ENCODE results near the gene KCNMB3.
"Not testable (repeated sequence)": the region's sequence is repeated elsewhere in the genome, so short reads cannot be mapped to it uniquely, and the experiment has no call there.

Gene KCNMB3

DNA sequence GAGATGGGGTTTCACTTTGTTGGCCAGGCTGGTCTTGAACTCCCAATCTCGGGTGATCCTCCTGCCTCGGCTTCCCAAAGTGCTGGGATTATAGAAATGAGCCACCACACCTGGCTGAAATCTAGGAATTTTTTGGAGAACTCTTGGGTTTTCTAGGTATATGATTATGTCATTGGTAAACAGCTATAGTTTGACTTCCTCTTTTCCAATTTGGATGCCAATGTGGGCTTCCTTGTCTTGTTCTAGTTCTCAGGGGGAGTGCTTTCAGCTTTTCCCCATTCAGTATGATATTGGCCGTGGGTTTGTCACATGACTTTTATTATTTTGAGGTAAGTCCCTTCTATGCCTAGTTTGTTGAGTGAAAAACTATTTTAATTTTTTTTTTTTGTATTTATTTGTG is 17.9 kb downstream of the KCNMB3 start:
- H3K27me3 ChIP-seq (ENCODE audit: control insufficient read depth in 1 of 2, insufficient read depth in 2 of 2, low read length in 2 of 2): no peaks in the 10 kb centered on the region
- H3K27ac ChIP-seq (ENCODE audit: low read depth, low read length): no peak overlapping the region
- peaks cover 23% of the 10 kb centered on the region for H3K36me3 ChIP-seq (ENCODE audit: insufficient read depth, low read length)
- H3K4me3 ChIP-seq (ENCODE audit: low read depth in 1 of 2, low read length in 2 of 2): no peak overlapping the region
- H3K4me1 ChIP-seq (ENCODE audit: insufficient read depth, low read length): no peaks in the 10 kb centered on the region
- H3K9me3 ChIP-seq (ENCODE audit: low read length): no peaks in the 10 kb centered on the region
- no peak overlapping the region for H3K9ac ChIP-seq (ENCODE audit: low read length)

- no peak overlapping the region for H3K27ac ChIP-seq (ENCODE audit: low read depth, low read length)
- H3K9ac ChIP-seq (ENCODE audit: low read length): no peak overlapping the region
- no peaks in the 10 kb centered on the region for H3K9me3 ChIP-seq (ENCODE audit: low read length)
- peaks cover 28% of the 10 kb centered on the region for H3K36me3 ChIP-seq (ENCODE audit: insufficient read depth, low read length)
- H3K4me3 ChIP-seq (ENCODE audit: low read depth in 1 of 2, low read length in 2 of 2): no peak overlapping the region
- H3K4me1 ChIP-seq (ENCODE audit: insufficient read depth, low read length): no peaks in the 10 kb centered on the region
- H3K27me3 ChIP-seq (ENCODE audit: control insufficient read depth in 1 of 2, insufficient read depth in 2 of 2, low read length in 2 of 2): no peaks in the 10 kb centered on the region
These were observed 21.7 kb downstream of the KCNMB3 start for GRCh38 chr3:179229177-179229576.

DNA sequence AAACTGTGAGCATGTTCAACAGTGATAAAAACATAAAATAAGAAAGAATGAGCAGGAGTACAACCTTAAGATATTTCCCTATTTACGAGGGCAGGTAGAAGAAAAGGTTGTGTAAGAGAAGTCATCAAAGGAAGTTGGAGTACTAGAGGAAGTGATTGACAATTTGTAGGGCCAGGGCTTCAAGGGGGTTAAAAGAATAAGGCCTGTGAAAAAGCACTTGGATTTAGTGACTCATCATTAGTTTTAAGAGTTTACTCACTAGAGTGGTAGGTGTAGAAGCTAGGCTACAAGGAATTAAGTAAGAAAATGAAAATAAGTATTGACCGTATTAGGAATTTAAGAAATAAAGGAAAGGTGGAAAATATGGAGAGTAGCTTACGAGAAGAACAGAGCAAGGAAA is 23.6 kb downstream of the KCNMB3 start:
- H3K27ac ChIP-seq (ENCODE audit: low read depth, low read length): no peak overlapping the region
- no peaks in the 10 kb centered on the region for H3K27me3 ChIP-seq (ENCODE audit: control insufficient read depth in 1 of 2, insufficient read depth in 2 of 2, low read length in 2 of 2)
- H3K4me1 ChIP-seq (ENCODE audit: insufficient read depth, low read length): no peaks in the 10 kb centered on the region
- no peaks in the 10 kb centered on the region for H3K9me3 ChIP-seq (ENCODE audit: low read length)
- H3K9ac ChIP-seq (ENCODE audit: low read length): no peak overlapping the region
- peaks cover 31% of the 10 kb centered on the region for H3K36me3 ChIP-seq (ENCODE audit: insufficient read depth, low read length)
- no peak overlapping the region for H3K4me3 ChIP-seq (ENCODE audit: low read depth in 1 of 2, low read length in 2 of 2)

DNA sequence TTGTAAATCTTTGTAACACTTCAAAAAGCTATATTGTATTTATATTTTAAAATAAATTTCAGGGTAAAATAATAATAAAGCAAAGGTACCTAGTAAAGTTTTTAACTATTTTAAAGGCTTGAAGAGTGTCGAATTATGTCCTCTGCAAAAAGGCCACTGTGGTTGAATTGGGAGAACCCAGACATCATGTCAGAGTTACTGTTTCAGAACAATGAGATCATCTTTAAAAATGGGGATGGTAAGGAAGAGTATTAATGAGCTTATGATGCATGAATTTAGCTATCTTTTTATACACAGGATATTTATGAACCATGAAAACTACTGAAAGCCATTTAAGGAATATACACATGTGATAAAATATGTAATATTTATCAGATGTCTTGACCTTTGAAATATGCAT is 26.3 kb downstream of the KCNMB3 start:
- no peak overlapping the region for H3K4me3 ChIP-seq (ENCODE audit: low read depth in 1 of 2, low read length in 2 of 2)
- no peaks in the 10 kb centered on the region for H3K4me1 ChIP-seq (ENCODE audit: insufficient read depth, low read length)
- peaks cover 20% of the 10 kb centered on the region for H3K36me3 ChIP-seq (ENCODE audit: insufficient read depth, low read length)
- no peak overlapping the region for H3K9ac ChIP-seq (ENCODE audit: low read length)
- H3K27me3 ChIP-seq (ENCODE audit: control insufficient read depth in 1 of 2, insufficient read depth in 2 of 2, low read length in 2 of 2): no peaks in the 10 kb centered on the region
- H3K27ac ChIP-seq (ENCODE audit: low read depth, low read length): no peak overlapping the region
- H3K9me3 ChIP-seq (ENCODE audit: low read length): no peaks in the 10 kb centered on the region

DNA sequence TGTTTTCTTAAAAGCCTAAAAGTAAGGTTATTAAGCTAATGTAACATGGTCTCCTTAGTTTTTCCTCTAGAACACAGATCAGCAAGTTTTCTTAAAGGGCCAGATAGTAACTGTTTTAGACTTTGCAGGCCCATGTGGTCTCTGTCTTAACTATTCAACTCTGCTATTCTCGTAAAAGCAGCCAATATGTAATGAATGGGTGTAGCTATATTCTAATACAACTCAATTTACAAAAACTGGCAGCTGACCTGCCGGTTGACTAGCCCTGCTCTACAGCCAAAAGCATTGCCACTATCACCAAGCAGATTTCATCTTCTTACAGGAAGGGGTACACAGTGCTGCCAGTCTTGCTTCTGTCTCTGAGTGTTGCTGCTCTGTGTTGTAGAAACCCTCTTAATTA is 27.4 kb downstream of the KCNMB3 start:
- H3K9me3 ChIP-seq (ENCODE audit: low read length): no peaks in the 10 kb centered on the region
- peaks cover 20% of the 10 kb centered on the region for H3K36me3 ChIP-seq (ENCODE audit: insufficient read depth, low read length)
- H3K9ac ChIP-seq (ENCODE audit: low read length): no peak overlapping the region
- no peak overlapping the region for H3K27ac ChIP-seq (ENCODE audit: low read depth, low read length)
- H3K4me3 ChIP-seq (ENCODE audit: low read depth in 1 of 2, low read length in 2 of 2): no peak overlapping the region
- H3K27me3 ChIP-seq (ENCODE audit: control insufficient read depth in 1 of 2, insufficient read depth in 2 of 2, low read length in 2 of 2): no peaks in the 10 kb centered on the region
- H3K4me1 ChIP-seq (ENCODE audit: insufficient read depth, low read length): no peaks in the 10 kb centered on the region

DNA sequence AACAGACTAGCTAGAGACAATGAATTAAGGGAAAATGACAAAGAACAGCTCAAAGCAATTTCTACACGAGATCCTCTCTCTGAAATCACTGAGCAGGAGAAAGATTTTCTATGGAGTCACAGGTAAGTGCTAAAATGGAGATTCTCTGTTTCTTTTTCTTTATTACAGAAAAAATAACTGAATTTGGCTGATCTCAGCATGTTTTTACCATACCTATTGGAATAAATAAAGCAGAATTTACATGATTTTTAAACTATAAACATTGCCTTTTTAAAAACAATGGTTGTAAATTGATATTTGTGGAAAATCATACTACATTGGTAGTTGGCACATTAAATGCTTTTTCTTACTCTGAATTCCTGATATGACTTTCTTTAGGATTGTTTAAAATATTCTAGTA is 32.7 kb downstream of the KCNMB3 start:
- not testable (repeated sequence) for H3K4me1 ChIP-seq (ENCODE audit: insufficient read depth, low read length); H3K27me3 ChIP-seq (ENCODE audit: control insufficient read depth in 1 of 2, insufficient read depth in 2 of 2, low read length in 2 of 2); H3K27ac ChIP-seq (ENCODE audit: low read depth, low read length); H3K4me3 ChIP-seq (ENCODE audit: low read depth in 1 of 2, low read length in 2 of 2); H3K9ac ChIP-seq (ENCODE audit: low read length); H3K9me3 ChIP-seq (ENCODE audit: low read length)
- peaks cover 11% of the 10 kb centered on the region for H3K36me3 ChIP-seq (ENCODE audit: insufficient read depth, low read length)

- H3K36me3 ChIP-seq (ENCODE audit: insufficient read depth, low read length): peaks cover 18% of the 10 kb centered on the region
- not testable (repeated sequence) for H3K27me3 ChIP-seq (ENCODE audit: control insufficient read depth in 1 of 2, insufficient read depth in 2 of 2, low read length in 2 of 2); H3K9ac ChIP-seq (ENCODE audit: low read length); H3K27ac ChIP-seq (ENCODE audit: low read depth, low read length); H3K9me3 ChIP-seq (ENCODE audit: low read length); H3K4me3 ChIP-seq (ENCODE audit: low read depth in 1 of 2, low read length in 2 of 2); H3K4me1 ChIP-seq (ENCODE audit: insufficient read depth, low read length)
These were observed 35.4 kb downstream of the KCNMB3 start for GRCh38 chr3:179215550-179215949.

GRCh38 chr3:179200790-179201189 is 50.1 kb downstream of the KCNMB3 start:
- H3K9ac ChIP-seq (ENCODE audit: low read length): no peak overlapping the region
- no peaks in the 10 kb centered on the region for H3K9me3 ChIP-seq (ENCODE audit: low read length)
- no peak overlapping the region for H3K4me3 ChIP-seq (ENCODE audit: low read depth in 1 of 2, low read length in 2 of 2)
- H3K4me1 ChIP-seq (ENCODE audit: insufficient read depth, low read length): peaks cover 11% of the 10 kb centered on the region
- peaks cover 8% of the 10 kb centered on the region for H3K36me3 ChIP-seq (ENCODE audit: insufficient read depth, low read length)
- H3K27ac ChIP-seq (ENCODE audit: low read depth, low read length): no peak overlapping the region
- no peaks in the 10 kb centered on the region for H3K27me3 ChIP-seq (ENCODE audit: control insufficient read depth in 1 of 2, insufficient read depth in 2 of 2, low read length in 2 of 2)

GRCh38 chr3:179196700-179197099 is 54.2 kb downstream of the KCNMB3 start:
- Histone ChIP-seq H3K9me3 (ENCODE audit: low read length) (no peaks in the 10 kb centered on the region), H3K9ac (ENCODE audit: low read length) (no peak overlapping the region), H3K27ac (ENCODE audit: low read depth, low read length) (no peak overlapping the region), H3K27me3 (ENCODE audit: control insufficient read depth in 1 of 2, insufficient read depth in 2 of 2, low read length in 2 of 2) (no peaks in the 10 kb centered on the region), H3K36me3 (ENCODE audit: insufficient read depth, low read length) (no peaks in the 10 kb centered on the region), H3K4me3 (ENCODE audit: low read depth in 1 of 2, low read length in 2 of 2) (no peak overlapping the region), H3K4me1 (ENCODE audit: insufficient read depth, low read length) (peaks cover 24% of the 10 kb centered on the region)

DNA sequence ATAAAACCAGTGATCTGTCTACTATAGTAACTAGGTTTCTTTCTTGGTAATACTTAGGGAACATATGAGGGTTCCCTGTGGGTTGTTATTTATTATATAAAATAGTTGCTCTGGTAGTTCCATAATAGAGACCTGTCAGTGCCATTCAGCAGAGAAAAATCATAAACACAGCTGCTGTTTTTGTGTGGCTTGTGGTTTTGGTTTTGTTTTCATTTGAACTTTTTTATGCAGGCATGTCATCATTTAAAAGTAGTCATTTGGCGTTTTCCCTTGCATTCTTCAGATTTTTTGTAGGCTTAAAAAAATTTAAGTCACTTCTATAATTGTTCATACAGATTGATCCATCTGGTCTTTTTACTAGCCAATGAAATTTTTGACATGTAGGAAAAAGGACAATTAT is 54.8 kb downstream of the KCNMB3 start:
- no peak overlapping the region for H3K27ac ChIP-seq (ENCODE audit: low read depth, low read length)
- no peaks in the 10 kb centered on the region for H3K9me3 ChIP-seq (ENCODE audit: low read length)
- H3K4me3 ChIP-seq (ENCODE audit: low read depth in 1 of 2, low read length in 2 of 2): no peak overlapping the region
- no peaks in the 10 kb centered on the region for H3K27me3 ChIP-seq (ENCODE audit: control insufficient read depth in 1 of 2, insufficient read depth in 2 of 2, low read length in 2 of 2)
- H3K36me3 ChIP-seq (ENCODE audit: insufficient read depth, low read length): no peaks in the 10 kb centered on the region
- H3K9ac ChIP-seq (ENCODE audit: low read length): no peak overlapping the region
- peaks cover 27% of the 10 kb centered on the region for H3K4me1 ChIP-seq (ENCODE audit: insufficient read depth, low read length)

- no peaks in the 10 kb centered on the region for H3K27me3 ChIP-seq (ENCODE audit: control insufficient read depth in 1 of 2, insufficient read depth in 2 of 2, low read length in 2 of 2)
- H3K4me3 ChIP-seq (ENCODE audit: low read depth in 1 of 2, low read length in 2 of 2): no peak overlapping the region
- H3K27ac ChIP-seq (ENCODE audit: low read depth, low read length): no peak overlapping the region
- H3K9me3 ChIP-seq (ENCODE audit: low read length): no peaks in the 10 kb centered on the region
- no peak overlapping the region for H3K9ac ChIP-seq (ENCODE audit: low read length)
- H3K36me3 ChIP-seq (ENCODE audit: insufficient read depth, low read length): no peaks in the 10 kb centered on the region
- H3K4me1 ChIP-seq (ENCODE audit: insufficient read depth, low read length): peaks cover 38% of the 10 kb centered on the region
These were observed 56.0 kb downstream of the KCNMB3 start for GRCh38 chr3:179194931-179195330.

Data from muscle layer of colon (tissue), 2 donors.